ENCODE measurements around the gene PLEKHB2.
"Not testable (repeated sequence)": the region's sequence is repeated elsewhere in the genome, so short reads cannot be mapped to it uniquely, and the experiment has no call there.

PLEKHB2 gene

DNA sequence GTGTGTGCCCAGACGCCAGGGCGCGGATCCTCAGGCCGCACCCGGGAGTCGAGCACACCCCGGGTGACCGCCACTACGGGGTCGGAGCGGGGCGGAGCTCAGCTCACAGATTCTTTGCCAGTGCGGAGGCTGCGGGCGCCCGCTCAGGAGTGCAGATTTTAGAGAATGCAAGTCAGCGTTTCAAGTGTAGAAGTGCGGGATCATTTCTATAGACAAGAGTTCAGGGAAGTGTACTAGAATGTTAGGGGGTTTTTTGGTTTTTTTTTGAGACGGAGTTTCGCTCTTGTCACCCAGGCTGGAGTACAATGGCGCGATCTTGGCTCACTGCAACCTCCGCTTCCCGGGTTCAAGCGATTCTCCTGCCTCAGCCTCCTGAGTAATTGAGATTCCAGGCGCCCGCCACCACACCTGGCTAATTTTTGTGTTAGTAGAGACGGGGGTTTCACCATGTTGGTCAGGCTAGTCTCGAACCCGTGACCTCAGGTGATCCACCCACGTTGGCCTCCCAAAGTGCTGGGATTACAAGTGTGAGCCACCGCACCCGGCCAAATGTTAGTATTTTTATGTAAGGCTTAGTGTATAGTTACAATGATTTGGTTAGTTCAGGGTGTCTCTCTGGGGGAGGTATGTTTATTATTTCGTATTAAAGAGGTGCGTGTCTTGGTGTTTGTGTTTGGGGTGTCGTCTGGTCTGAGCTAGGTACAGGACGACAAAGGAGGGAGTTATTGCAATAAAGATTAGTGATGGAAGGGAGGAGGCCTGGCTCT, 11.3 kb upstream of the PLEKHB2 start:
- DNase-seq (ENCODE audit: low spot score): no peak

DNA sequence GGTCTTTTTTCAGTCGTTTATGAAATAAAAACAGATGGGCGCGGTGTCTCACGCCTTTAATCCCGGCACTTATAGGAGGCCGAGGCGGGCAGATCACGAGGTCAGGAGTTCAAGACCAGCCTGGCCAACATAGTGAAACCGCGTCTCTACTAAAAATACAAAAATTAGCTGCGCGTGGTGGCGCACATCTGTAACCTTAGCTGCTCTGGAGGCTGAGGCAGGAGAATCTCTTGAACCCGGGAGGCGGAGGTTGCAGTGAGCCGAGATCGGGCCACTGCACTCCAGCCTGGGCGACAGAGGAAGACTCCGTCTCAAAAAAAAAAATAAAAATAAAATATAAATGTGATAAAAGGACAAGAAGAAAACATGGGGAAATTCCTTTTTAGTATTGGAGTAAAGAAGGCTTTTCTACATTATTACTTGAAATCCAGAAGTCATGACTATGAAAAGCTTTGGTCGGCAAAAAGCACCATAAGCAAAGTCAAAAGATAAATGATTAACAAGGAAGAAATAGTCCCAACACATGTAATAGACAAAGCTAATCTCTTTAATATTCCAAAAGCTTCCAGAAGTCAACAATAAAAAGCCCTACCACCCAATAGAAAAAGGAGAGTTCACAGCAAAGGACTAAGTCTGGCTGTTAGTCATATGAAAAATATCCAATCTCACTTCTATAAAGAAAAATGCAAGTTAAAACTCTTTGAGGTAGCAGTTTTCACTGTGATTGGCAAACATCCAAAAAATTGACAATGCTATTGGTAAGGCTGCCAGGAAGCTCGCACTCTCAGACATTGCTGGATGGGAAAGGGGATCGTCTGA, 10.5 kb upstream of the PLEKHB2 start:
- no peak for DNase-seq (ENCODE audit: low spot score)

DNA sequence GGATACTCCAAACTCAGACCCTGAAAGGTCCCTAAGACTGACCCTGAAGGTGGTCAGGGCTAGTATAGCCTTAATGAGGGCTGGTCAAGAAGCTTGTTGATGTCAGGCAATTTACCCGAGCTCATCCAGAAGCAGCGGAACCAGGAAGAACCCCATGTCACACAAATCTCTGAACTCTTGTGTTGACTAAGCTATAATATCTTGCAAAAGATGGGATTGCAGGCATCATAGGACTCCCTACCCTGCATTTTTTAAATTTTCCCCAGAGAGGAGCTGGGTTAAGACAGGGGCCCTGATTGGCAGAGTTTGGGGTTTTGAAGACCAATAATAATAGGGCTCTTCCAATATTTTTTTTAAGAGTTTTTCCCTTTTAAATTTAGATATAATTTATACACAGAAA, 2.0 kb upstream of the PLEKHB2 start:
- no peak for DNase-seq (ENCODE audit: low spot score)

DNA sequence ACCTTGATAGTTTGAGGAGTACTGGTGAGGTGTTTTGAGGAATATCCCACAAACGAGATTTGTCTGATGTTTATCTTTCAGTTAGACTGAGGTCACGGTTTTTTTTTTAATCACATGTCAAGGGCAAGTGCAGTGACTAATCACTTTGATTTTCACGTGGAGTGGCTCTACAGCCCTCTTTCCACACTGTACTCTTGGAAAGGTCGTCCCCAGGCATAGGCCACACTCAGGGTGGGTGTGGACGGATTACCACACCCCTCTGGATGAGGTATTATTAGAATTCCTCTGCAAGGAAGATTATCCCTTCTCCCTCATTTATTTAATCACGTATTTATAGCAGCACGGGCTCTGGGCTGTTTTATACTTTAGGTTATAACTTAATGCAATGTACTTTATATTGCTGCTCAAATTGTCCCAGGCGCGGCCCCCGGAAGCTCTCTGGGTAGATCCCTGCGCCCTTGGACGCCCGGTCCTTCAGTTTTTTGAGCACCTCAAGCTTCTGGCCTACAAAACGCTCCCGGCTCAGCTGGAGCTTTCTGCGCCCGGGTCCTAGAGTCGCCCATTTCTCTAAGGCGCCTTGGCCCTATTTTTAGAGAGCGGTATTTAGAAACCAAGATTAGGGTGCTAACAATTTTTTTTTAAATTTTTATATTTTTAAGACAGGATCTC, 515 bp upstream of the PLEKHB2 start:
- peak; percentile 60 for DNase-seq (ENCODE audit: low spot score)

DNA sequence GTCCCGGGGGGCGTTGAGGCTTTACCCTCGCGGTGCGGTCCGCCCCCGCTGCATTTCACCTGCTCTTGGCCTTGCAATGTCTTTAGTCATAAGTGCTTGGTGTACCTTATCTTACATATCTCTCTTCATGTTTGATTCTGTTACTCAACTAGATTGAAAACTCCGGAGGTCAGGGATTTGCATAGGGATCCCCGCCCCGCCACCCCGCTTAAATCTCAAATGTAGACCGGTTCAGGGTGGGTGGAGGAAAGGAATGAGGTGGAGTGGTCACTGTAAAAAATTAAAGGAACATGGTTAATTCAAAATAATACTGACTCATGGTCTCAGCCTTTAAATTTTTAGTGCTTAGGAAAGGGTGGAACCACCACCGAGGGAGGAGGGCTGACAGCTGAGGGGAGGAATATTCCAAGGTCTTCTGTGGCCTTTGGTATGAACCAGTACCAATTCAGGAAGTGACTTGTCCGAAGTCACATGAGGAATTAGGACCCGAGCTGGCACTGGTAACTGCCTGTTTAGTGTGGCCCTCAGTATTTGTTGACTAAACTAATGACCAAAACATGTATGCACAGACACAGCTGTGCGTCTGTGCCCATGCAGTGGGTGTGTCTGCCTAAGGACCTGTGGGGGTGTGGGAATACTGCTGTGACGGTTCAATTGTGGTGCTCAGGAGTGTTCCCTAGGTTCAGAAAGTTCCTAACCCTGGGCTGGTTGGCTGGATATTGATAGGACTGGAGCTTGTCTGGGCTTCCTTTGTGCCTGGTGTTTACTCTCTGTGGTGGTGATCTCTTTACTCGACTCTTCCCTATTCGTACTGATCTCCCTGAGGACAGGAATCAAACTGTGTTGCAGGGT, 1.0 kb downstream of the PLEKHB2 start:
- DNase-seq (ENCODE audit: low spot score): no peak

DNA sequence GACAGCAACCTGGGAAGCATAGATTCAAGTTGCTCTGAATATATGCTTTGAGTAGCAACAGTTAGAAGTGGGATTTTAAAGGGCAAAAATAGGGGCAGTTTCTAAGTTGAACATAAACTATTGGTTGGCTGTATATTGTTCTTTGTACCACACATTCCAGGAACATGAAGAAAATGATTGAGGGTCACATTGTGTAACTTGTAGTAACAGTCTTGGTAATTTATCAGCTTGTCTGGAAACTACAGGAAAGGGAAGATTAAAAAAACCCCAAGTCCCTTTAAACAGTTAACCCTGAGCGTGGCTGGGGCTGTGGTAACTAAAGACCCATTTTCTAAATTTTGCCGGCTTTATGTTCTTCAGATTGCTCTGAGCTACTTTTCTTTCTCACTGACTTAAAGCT, 7.4 kb downstream of the PLEKHB2 start:
- DNase-seq (ENCODE audit: low spot score): no peak

DNA sequence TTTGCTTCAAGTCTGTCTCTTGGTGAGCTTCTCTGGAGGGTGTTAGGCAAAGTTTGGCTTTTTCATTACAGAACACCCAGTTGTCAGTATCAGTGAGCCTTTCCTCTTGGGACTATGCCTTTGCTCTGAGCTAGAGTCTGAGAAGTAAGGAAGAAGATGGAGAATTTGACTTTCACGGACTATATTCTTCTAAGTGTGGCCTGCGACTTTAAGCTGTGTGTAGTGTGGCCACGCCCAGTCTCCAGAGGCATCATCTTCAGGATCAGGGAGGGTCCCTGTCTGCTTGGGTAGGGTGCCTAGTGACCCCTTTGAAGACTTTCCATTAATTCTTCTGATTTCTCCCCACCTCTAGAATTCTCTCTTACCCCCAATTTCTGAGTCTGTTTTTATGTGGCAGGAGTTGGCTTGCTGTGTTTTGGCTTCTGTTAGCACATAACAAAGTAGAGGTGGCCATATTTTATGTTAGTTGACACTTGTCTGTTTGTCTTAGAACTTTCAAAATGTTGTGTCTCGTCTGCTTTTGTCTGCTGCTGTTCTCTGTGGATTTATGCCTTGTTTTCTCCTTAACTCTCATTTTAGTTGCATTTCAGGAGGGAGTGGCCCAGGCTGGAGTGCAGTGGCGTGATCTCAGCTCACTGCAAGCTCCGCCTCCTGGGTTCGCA, 8.6 kb downstream of the PLEKHB2 start:
- DNase-seq (ENCODE audit: low spot score): no peak

DNA sequence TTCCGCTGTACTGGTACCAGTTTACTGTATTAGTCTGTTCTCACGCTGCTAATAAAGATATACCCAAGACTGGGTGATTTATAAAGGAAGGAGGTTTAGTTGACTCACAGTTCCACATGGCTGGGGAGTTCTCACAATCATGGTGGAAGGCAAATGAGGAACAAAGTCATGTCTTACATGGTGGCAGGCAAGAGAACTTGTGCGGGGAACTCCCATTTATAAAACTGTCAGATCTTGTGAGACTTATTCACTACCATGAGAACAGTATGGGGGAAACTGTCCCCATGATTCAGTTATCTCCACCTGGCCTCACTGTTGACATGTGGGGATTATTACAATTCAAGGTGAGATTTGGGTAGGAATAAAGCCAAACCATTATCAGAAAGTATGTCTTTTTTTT, 9.8 kb downstream of the PLEKHB2 start:
- not testable (repeated sequence) for DNase-seq (ENCODE audit: low spot score)

DNA sequence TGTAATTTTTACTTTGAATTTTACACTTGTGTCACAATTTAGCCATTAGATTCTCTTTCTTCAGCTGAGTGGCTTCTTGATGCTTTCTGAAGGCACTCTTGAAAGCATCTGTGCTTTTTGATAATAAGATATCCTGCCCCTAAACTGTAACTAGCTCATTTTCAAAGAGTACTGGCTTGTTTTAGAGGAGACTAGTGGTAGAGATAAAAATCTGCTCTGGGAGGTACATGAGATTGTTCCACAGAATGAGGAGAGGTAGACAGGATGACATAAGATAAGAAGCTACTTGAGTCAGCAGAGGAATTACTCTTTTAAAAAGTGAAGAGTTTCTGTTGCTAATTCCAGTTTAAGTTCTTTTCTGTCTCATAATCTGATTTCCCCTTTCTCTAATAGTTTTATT, 10.6 kb downstream of the PLEKHB2 start:
- DNase-seq (ENCODE audit: low spot score): no peak

DNA sequence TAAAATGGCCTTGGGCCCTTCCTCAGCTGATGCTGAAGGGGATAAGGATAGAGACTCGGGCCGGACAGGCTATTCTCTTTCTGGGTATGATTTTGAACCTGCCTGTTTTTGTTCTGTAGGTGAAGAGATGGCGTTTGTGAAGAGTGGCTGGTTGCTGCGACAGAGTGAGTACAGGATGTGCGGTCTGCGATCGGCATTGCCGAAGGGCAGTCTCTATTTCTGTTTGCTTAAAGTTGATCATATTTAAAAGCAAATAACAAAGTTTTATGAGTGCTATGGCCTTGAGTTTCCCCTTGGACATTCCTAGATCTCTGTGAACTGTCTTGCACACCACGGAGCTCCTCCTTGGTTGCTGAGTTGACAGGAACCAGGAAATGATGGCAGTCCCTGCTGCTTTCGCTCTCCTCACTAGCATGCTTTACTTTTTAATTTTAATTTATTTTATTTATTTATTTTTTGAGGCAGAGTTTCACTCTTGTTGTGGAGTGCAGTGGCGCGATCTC, 15.7 kb downstream of the PLEKHB2 start:
- no peak for DNase-seq (ENCODE audit: low spot score)

DNA sequence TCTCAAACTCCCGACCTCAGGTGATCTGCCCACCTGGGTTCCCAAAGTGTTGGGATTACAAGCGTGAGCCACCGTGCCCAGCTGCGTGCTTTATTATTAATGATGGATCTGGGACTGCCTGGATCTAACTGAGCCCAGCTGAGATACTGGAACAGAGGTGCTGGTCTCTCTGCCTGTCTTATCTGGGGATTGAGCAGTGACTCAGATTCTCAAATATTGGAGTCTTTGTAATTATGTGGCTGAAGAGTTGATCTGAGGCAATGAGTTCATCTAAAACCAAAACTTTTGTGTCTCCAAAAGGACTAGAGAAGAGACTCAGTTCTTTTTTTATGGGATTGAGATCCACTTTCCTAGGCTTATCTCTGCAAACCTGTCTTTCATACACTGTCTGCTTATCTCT, 16.3 kb downstream of the PLEKHB2 start:
- no peak for DNase-seq (ENCODE audit: low spot score)

DNA sequence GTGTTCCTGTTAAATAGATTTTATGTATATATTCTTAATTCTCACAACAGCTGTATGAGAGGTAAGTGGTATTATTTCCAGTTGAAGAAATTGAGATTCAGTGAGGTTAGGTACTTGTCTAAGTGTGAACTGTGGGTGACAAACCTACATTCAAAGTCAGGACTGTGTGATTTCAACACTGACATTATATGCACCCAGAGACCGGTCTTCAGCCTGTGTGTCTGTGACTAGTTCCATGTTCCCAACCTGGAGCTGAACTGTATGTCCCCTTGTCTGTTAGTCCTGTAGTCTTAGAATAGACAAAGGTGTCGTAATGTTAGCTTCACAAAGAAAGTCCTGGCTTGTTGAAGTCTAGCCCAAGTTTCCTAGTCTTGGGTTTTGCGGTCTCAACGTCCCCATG, 17.4 kb downstream of the PLEKHB2 start:
- DNase-seq (ENCODE audit: low spot score): no peak

DNA sequence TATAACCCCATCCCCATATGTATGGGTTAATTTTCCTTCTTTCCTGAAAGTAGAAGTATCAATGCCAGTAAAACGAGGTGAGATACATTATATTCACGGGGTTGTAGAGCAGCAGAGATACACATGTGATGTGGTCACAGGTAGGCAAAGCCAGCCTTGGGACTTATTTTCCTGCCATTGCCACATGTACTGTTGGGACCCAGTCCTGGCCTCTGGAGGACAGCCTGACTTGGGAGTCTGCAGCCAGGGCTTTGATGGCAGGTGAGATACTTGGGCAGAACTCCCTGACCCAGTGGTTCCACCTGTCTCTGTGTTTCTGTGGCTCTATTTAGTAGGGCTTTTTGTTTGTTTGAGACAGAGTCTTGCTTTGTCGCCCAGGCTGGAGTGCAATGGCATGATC, 18.1 kb downstream of the PLEKHB2 start:
- no peak for DNase-seq (ENCODE audit: low spot score)

DNA sequence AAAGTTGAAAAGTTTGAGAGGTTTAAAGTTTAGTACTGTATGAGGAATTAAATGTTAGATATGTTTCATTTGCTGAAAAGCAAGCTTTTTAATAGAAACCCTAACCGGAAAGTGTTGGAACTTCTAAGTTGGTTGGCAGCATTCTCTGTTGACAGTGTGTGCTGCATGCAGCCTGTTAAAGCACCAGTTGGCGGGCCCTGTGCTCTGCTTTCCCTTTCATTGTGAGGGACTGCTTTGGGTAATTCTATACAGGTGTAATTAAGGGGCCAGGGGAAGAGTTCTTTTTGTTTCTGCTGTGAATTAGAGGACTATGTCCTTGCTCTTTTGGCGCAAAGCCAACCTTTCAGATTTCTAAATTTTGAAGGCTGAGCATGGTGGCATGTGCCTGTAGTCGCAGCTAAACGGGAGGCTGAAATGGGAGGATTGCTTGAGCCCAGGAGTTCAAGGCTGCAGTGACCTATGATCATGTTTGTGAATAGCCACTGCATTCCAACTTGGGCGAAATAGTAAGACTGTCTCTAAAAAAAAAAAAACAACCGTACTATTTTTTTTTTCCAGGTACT, 20.1 kb downstream of the PLEKHB2 start:
- no peak for DNase-seq (ENCODE audit: low spot score)

DNA sequence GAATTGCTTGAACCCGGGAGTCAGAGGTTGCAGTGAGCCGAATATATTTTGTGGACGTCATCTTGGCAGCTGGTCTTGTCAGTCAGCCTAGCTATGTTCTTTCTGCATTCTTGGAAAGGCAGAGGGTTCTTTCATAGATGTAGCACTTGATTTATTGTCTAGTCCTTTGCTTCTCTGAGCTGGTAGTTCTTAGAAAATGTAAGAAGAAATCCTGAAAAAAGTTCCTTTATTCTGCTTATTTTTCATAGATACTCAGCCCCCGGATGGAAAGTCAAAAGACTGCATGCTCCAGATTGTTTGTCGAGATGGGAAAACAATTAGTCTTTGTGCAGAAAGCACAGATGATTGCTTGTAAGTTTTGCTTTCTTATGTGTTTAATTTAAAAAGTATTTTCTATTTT, 21.3 kb downstream of the PLEKHB2 start:
- no peak for DNase-seq (ENCODE audit: low spot score)

DNA sequence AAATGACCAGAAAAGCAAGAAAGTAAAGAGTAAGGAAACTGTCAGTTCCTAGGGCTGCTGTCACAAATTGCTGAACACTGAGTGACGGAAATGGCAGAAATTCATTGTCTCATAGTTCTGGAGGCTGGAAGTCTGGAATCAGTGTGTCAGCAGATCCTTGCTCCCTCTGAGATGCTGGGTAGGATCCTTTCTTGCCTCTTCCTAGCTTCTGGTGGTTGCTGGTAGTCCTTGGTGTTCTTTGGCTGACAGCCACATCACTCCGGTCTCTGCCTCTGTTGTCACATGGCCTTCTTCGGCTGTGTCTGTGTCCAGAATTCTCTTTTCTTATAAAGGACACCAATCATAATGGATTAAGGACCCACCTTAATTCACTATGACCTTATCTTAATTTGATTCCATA, 21.9 kb downstream of the PLEKHB2 start:
- DNase-seq (ENCODE audit: low spot score): no peak

DNA sequence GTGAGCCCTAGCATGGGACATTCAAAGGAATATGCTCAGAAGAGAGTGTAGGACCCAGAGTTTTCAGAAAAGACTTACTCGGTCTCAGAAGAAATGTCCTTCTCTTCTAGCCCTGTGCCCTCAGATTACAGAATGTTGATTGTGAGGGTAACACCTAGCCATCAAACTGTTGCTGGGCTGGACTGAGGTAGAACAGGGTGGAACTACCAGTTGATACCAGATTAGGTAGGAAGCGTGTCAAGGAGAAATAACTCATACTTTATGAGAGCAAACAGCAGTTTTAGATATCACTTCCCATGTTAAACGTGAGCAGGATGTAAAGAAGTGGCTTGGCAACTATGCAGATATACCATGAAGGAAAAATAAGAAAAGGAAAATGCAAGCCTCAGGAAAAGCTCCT, 22.8 kb downstream of the PLEKHB2 start:
- no peak for DNase-seq (ENCODE audit: low spot score)

DNA sequence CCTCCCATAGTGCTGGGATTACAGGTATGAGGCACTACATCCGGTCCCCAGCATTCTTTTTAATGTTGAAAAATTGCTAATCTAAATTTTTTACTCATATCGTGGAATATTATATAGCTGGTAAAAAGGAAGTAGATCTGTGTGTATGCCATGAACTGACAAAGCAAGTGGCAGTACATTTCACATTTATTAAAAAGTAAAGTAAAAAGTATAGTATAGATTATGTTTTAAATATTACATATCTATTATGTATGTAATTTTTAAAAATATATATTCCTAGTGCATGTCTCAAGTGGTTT, 25.1 kb downstream of the PLEKHB2 start:
- DNase-seq (ENCODE audit: low spot score): no peak

DNA sequence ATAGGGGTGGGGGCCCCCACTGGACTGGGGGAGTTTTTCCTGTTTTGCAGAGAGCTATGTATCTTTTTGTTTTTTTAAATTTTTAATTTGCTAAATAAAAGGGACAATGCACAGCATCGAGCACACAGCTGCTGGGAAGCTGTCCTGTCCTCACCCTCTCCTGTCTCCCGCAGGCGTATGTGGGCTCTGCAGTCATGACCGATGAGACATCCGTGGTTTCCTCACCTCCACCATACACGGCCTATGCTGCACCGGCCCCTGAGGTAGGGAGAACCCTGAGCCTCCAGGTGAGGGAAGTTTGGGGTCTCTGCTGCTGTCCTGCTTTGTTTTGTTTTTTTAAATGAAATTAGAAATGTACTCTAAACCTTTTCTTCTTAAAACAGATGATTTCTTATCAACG, 27.6 kb downstream of the PLEKHB2 start:
- DNase-seq (ENCODE audit: low spot score): no peak

DNA sequence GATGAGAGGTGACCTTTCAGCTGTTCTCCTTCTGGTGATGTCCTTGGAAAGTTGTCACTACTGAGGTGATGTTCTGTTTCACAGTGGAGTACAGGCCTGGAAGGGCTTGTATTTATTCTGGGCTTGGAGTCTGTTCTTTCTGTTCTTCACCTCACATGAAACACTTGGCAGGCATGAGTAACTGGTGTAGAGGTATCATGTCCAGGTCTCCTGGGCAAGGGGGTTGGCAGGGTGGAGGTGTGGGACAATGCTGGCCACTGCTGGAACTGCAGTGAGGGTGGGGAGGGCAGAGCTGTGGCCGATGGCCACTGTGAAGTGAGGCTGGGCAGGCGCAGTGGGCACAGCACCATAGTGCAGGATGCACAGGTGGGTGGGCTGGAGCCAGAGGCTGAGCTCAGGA, 35.4 kb downstream of the PLEKHB2 start:
- DNase-seq (ENCODE audit: low spot score): no peak

DNA sequence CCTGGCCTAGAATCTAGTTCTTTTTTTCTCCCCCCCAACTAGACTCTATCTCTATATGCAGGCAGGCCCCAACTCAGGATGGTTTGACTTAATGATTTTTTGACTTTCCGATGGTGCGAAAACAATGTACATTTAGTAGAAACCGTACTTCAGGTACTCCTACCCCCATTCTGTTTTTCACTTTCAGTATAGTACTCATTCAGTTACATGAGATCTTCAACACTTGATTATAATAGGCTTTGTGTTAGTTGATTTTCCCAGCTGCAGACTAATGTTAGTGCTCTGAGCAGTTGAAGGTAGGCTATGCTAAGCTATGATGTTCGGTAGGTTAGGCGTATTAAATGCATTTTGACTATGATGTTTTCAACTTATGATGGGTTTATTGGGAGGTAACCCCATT, 37.7 kb downstream of the PLEKHB2 start:
- DNase-seq (ENCODE audit: low spot score): no peak

All from CD4-positive, alpha-beta T cell treated with Interleukin-6 at 100 ng/mL for 8 hours (primary cell).